K562 (cell line): ENCODE results near the gene SLC24A1. TPM values are rescaled to one million over a fixed set of nuclear protein-coding genes. Genes with fewer than 3 reads are reported as not detected.

Experiments used
- ATAC-seq: fragments of 200-7000 bp; cut with Tn5 transposase; 3 replicates; pipeline ENCODE4 v1.9.1; 2020; ENCODE audit warnings: moderate library complexity
- BruUV-seq: library from RNA; stranded (reverse); fragments of 400-500 nt; replicated peaks from 2 replicates; lab custom pipeline; 2021; lab: Mats Ljungman, UMichigan
- CTCF ChIA-PET: fragments of 300-600 bp; formaldehyde crosslinking; extraction: SDS; loops from one replicate; lab custom pipeline; 2021; ENCODE audit warnings: low intra/inter-chr PET ratio; lab: Yijun Ruan, JAX
- POLR2A ChIA-PET: fragments of 300-600, 350-650 bp; sonication (Branson Sonifier 250); formaldehyde crosslinking; extraction: SDS; loops from one replicate; lab custom pipeline; 2021; ENCODE audit warnings: antibody characterized with exemption, inconsistent platforms; lab: Yijun Ruan, JAX
- DNase-seq, 4 experiments: peaks; one replicate each; pipeline versions ENCODE4 v3.0.0 to v3.0.0-alpha.2; 2011 to 2018; ENCODE audit warnings: low spot score in 3 of 4, mixed read lengths in 3 of 4; ENCODE audit errors: extremely low read depth in 1 of 4
- FAIRE-seq: peaks from 2 replicates; lab custom pipeline; 2011; peaks lifted over from hg19 to GRCh38; lab: Jason Lieb, UNC
- H2AFZ ChIP-seq: 2 replicates; pipeline ENCODE4 v1.6.0; 2011; ENCODE audit warnings: low read depth, low read length, control low read depth, inconsistent platforms
- H3K27ac ChIP-seq: fragments of 200-600 bp; 3 replicates; pipeline ENCODE4 v1.8.0; 2011; ENCODE audit warnings: low read depth, mild to moderate bottlenecking, control low read depth, inconsistent platforms, low read length, moderate library complexity, mixed read lengths; ENCODE audit errors: extremely low read depth
- H3K27me3 ChIP-seq, 2 experiments: fragments of 300-600 bp in 1 of 2; 2 replicates in 1 of 2; 3 replicates in 1 of 2; pipeline versions ENCODE4 v1.6.0 to v1.8.0; 2011; ENCODE audit warnings: inconsistent platforms in 2 of 2, low read length in 2 of 2, mild to moderate bottlenecking in 1 of 2, mixed read lengths in 1 of 2, moderate library complexity in 1 of 2; ENCODE audit not compliant: control insufficient read depth in 2 of 2, insufficient read depth in 2 of 2
- H3K36me3 ChIP-seq: fragments of 300-600 bp; 3 replicates; pipeline ENCODE4 v1.8.0; 2011; ENCODE audit warnings: mild to moderate bottlenecking, low read length, inconsistent platforms; ENCODE audit not compliant: control insufficient read depth, insufficient read depth
- H3K4me1 ChIP-seq, 2 experiments: fragments of 200-600 bp in 1 of 2; replicated peaks in 1 of 2; 2 replicates in 1 of 2; 3 replicates in 1 of 2; pipeline versions ENCODE4 v1.5.1 to v1.8.0; 2011; ENCODE audit warnings: inconsistent platforms in 2 of 2, low read length in 2 of 2, mild to moderate bottlenecking in 1 of 2, mixed read lengths in 1 of 2, moderate library complexity in 1 of 2; ENCODE audit not compliant: control insufficient read depth in 2 of 2, insufficient read depth in 2 of 2
- H3K4me2 ChIP-seq: 2 replicates; pipeline ENCODE4 v1.6.1; 2011; ENCODE audit warnings: low read length, control low read depth, inconsistent platforms, mixed read lengths; ENCODE audit not compliant: insufficient read depth
- H3K4me3 ChIP-seq: fragments of 200-600 bp; sonication (generic), shearing (Covaris generic); 2 replicates; pipeline ENCODE4 v1.5.1; 2016; ENCODE audit warnings: control low read depth, inconsistent platforms
- H3K79me2 ChIP-seq: fragments of 200-600 bp; 3 replicates; pipeline ENCODE4 v1.8.0; 2011; ENCODE audit warnings: low read length, inconsistent platforms; ENCODE audit not compliant: control insufficient read depth, insufficient read depth
- H3K9ac ChIP-seq, 2 experiments: 2 replicates each; pipeline versions ENCODE4 v1.6.0 to v1.6.1; 2011; ENCODE audit warnings: low read depth in 2 of 2, low read length in 2 of 2, control low read depth in 1 of 2, inconsistent platforms in 1 of 2, mild to moderate bottlenecking in 1 of 2, mixed read lengths in 1 of 2; ENCODE audit not compliant: insufficient read depth in 1 of 2
- H3K9me1 ChIP-seq: one replicate; pipeline ENCODE4 v1.6.0; 2011; ENCODE audit warnings: inconsistent platforms, mild to moderate bottlenecking, low read length, moderate library complexity; ENCODE audit not compliant: control insufficient read depth, insufficient read depth
- H3K9me3 ChIP-seq: replicated peaks from 2 replicates; pipeline ENCODE4 v1.5.1; 2011; ENCODE audit warnings: low read depth, low read length, inconsistent platforms; ENCODE audit not compliant: control insufficient read depth, insufficient read depth
- H4K20me1 ChIP-seq: replicated peaks from 2 replicates; pipeline ENCODE4 v1.6.1; 2011; ENCODE audit warnings: low read length, inconsistent platforms, mixed read lengths; ENCODE audit not compliant: control insufficient read depth, insufficient read depth
- ATF6 ChIP-seq: sonication (generic); formaldehyde crosslinking; IDR thresholded peaks from 2 replicates; pipeline ENCODE4 v1.4.0; 2020; ENCODE audit warnings: mild to moderate bottlenecking, missing genetic modification reagents
- SNRNP70 ChIP-seq: fragments of 200-400 bp; formaldehyde crosslinking; optimal IDR thresholded peaks from 2 replicates; pipeline ENCODE3; 2017; ENCODE audit warnings: low read depth, low read length
- SRSF1 ChIP-seq: fragments of 200-400 bp; formaldehyde crosslinking; IDR thresholded peaks from 2 replicates; pipeline ENCODE4 v1.6.1; 2017; ENCODE audit warnings: mild to moderate bottlenecking, low read depth, low read length, moderate library complexity
- THRAP3 ChIP-seq: fragments of 450-650 bp; IDR thresholded peaks from 2 replicates; pipeline ENCODE4 v1.6.1; 2016; ENCODE audit warnings: mild to moderate bottlenecking, inconsistent platforms, borderline replicate concordance
- ZBTB2 ChIP-seq: fragments of 450-650 bp; IDR thresholded peaks from 2 replicates; pipeline ENCODE4 v1.6.1; 2016; ENCODE audit warnings: antibody characterized with exemption
- ZBTB7A ChIP-seq: IDR thresholded peaks from 2 replicates; pipeline ENCODE4 v1.6.1; 2011; ENCODE audit warnings: low read depth, mild to moderate bottlenecking, low read length, moderate library complexity, borderline replicate concordance; ENCODE audit not compliant: control insufficient read depth
- ZNF699 ChIP-seq: fragments of 250-450 bp; sonication (Bioruptor Pico); IDR thresholded peaks from 2 replicates; pipeline ENCODE4 v1.8.0; 2021; ENCODE audit warnings: mild to moderate bottlenecking, moderate library complexity; ENCODE audit not compliant: insufficient replicate concordance
- WGBS: fragments of 100-300 bp; shearing (Covaris generic); methylation state at CpG from one replicate; pipeline ENCODE4 v1.1.6; 2016; ENCODE audit warnings: low coverage, mixed read lengths; ENCODE audit not compliant: insufficient coverage; ENCODE audit errors: missing lambda C conversion rate; 5-methylcytosine and 5-hydroxymethylcytosine counted together
- in situ Hi-C: fragments of 300-500 bp; cut with MboI; formaldehyde crosslinking; loops from 4 replicates; pipeline ENCODE4 v1.15.0; 2018; ENCODE audit warnings: inconsistent platforms, mixed read lengths
- intact Hi-C: fragments of 100-400 bp; cut with micrococcal nuclease; formaldehyde crosslinking; loops from 2 replicates; pipeline ENCODE4 v1.14.2; 2022
- polyA plus RNA-seq, 8 experiments: library from polyadenylated mRNA; depleted of rRNA in 4 of 8; stranded (reverse) in 5 of 8; unstranded in 3 of 8; fragments of >200 nt; fragmentation: Nextera tagmentation in 2 of 8; fragmentation: Illumina TruSeq in 1 of 8; extraction: Ambion mirVana in 2 of 8; extraction: Trizol in 1 of 8; gene quantifications; 2 replicates each; pipeline versions ENCODE4 v1.2.1 to v1.2.3, GENCODE V29; 2011 to 2014; ENCODE audit warnings: inconsistent platforms in 1 of 8, missing spikeins in 1 of 8
- total RNA-seq, 7 experiments: library from RNA; depleted of rRNA in 6 of 7; stranded (reverse); fragments of >200 nt in 6 of 7; fragmentation: Illumina TruSeq in 2 of 7; extraction: Trizol in 2 of 7; gene quantifications; 2 replicates each; pipeline versions ENCODE4 v1.2.1 to v1.2.3, GENCODE V29; 2011 to 2021; ENCODE audit warnings: low replicate concordance in 1 of 7

SLC24A1 gene
- total and polyA plus RNA-seq, 9 of the 15 experiments (the other 6 are each of a cell fraction or from before 2014, with no cell fraction given): 3.1 to 8.2 (median 5.5) TPM

GRCh38 chr15:65633752-65634151, 12.0 kb downstream of the SLC24A1 start:
- no peak overlapping the region for H3K27ac ChIP-seq
- 57% methylated on average over 2 of the region's 2 CpGs for WGBS
- in situ Hi-C loops: loop anchor here (25.0 kb wide), 1 partner anchor 229 kb away; the partner anchor contains the start of gene RAB11A
- FAIRE-seq: no peak
- TF ChIP-seq ZBTB2 (no peak), ZNF699 (CRISPR knock-in tag) (no peak)
- TF ChIP-seq, all 486 proteins: peak for 0
- no peak overlapping the region for H3K4me3 ChIP-seq
- no peaks in the 10 kb centered on the region for H3K79me2 ChIP-seq
- no peak for DNase-seq
- peaks cover 3% of the 10 kb centered on the region in 2 experiments; a peak in 3 of 5 replicates for H3K4me1 ChIP-seq
- intact Hi-C loops: loop anchor here (10.0 kb wide), 1 partner anchor 319 kb away; no protein-coding TSS in a partner anchor
- no peak overlapping the region for H3K9ac ChIP-seq
- H3K36me3 ChIP-seq: no peaks in the 10 kb centered on the region
- no peaks in the 10 kb centered on the region for H4K20me1 ChIP-seq
- no TSS peak for BruUV-seq
- ChIA-PET CTCF (no interaction called here), POLR2A (no interaction called here)
- H2AFZ ChIP-seq: no peak overlapping the region
- H3K4me2 ChIP-seq: no peak overlapping the region
- H3K27me3 ChIP-seq: no peaks in the 10 kb centered on the region
- no peaks in the 10 kb centered on the region for H3K9me1 ChIP-seq
- no peaks in the 10 kb centered on the region for H3K9me3 ChIP-seq
- no peak for ATAC-seq

- no peak overlapping the region for H3K27ac ChIP-seq
- no peaks in the 10 kb centered on the region for H3K36me3 ChIP-seq
- no peaks in the 10 kb centered on the region for H3K79me2 ChIP-seq
- DNase-seq (no peak), ATAC-seq (no peak), FAIRE-seq (no peak)
- H3K9ac ChIP-seq: no peak overlapping the region
- H3K4me1 ChIP-seq: peaks cover 3 to 7% of the 10 kb centered on the region in 2 experiments; a peak in 3 of 5 replicates
- in situ Hi-C loops (loop anchor here (25.0 kb wide), 1 partner anchor 228 kb away; the partner anchor contains the start of gene RAB11A), intact Hi-C loops (loop anchor here (10.0 kb wide), 1 partner anchor 320 kb away; no protein-coding TSS in a partner anchor)
- no peak overlapping the region for H2AFZ ChIP-seq
- BruUV-seq: no TSS peak
- H3K9me3 ChIP-seq: no peaks in the 10 kb centered on the region
- H3K4me3 ChIP-seq: no peak overlapping the region
- ChIA-PET CTCF (no interaction called here), POLR2A (no interaction called here)
- no peaks in the 10 kb centered on the region for H4K20me1 ChIP-seq
- no peak overlapping the region for H3K4me2 ChIP-seq
- WGBS: 30% methylated on average over 1 of the region's 1 CpG
- H3K27me3 ChIP-seq: no peaks in the 10 kb centered on the region
- no peaks in the 10 kb centered on the region for H3K9me1 ChIP-seq
- TF ChIP-seq ATF6 (CRISPR knock-in tag): no peak
- TF ChIP-seq THRAP3: no peak
- TF ChIP-seq SRSF1: no peak
- no peak for TF ChIP-seq SNRNP70
- no peak for TF ChIP-seq ZBTB7A
Observed at GRCh38 chr15:65634356-65634755, 12.6 kb downstream of the SLC24A1 start.
